Activated CD8-positive, alpha-beta memory T cell treated with anti-CD3 and anti-CD28 coated beads, Interleukin-2, amount 50 U/mL, for 24 hours (primary cell): Measurements from ENCODE around the gene PARD3B.

Experiments used
- DNase-seq: peaks from one replicate; pipeline ENCODE4 v3.0.0-alpha.2; 2020; ENCODE audit errors: extremely low read depth

The PARD3B gene

GRCh38 chr2:204544961-204545860 lies at the start of gene PARD3B:
Gene PARD3B (plus strand): TSS chr2:204545475. CDS start chr2:204546000, 525 bp downstream.
- no peak for DNase-seq

- no peak for DNase-seq
These were observed 48.5 kb upstream of the PARD3B start for GRCh38 chr2:204496779-204497178.

GRCh38 chr2:204497855-204498254 lies 47.4 kb upstream of the PARD3B start:
- DNase-seq = no peak

- DNase-seq = no peak
These were observed 47.0 kb upstream of the PARD3B start for GRCh38 chr2:204498291-204498690.

- DNase-seq = no peak
These were observed 41.4 kb upstream of the PARD3B start for GRCh38 chr2:204503869-204504268.

GRCh38 chr2:204504594-204504993 lies 40.7 kb upstream of the PARD3B start:
- no peak for DNase-seq

- DNase-seq = no peak
These were observed 39.8 kb upstream of the PARD3B start for GRCh38 chr2:204505488-204505887.

- DNase-seq = no peak
These were observed 39.3 kb upstream of the PARD3B start for GRCh38 chr2:204505946-204506345.

- no peak for DNase-seq
These were observed 37.6 kb upstream of the PARD3B start for GRCh38 chr2:204507636-204508035.

GRCh38 chr2:204510709-204511420 lies 34.4 kb upstream of the PARD3B start:
- no peak for DNase-seq

- no peak for DNase-seq
These were observed 30.8 kb upstream of the PARD3B start for GRCh38 chr2:204514439-204514838.

- DNase-seq = no peak
These were observed 29.9 kb upstream of the PARD3B start for GRCh38 chr2:204515416-204515815.

- DNase-seq = no peak
These were observed 28.1 kb upstream of the PARD3B start for GRCh38 chr2:204517154-204517553.

- no peak for DNase-seq
These were observed 15.3 kb upstream of the PARD3B start for GRCh38 chr2:204529795-204530463.

- no peak for DNase-seq
These were observed 14.8 kb upstream of the PARD3B start for GRCh38 chr2:204530464-204530805.

GRCh38 chr2:204533629-204534370 lies 11.5 kb upstream of the PARD3B start:
- no peak for DNase-seq

GRCh38 chr2:204535356-204535755 lies 9.9 kb upstream of the PARD3B start:
- no peak for DNase-seq

GRCh38 chr2:204535764-204536163 lies 9.5 kb upstream of the PARD3B start:
- DNase-seq = no peak

GRCh38 chr2:204538182-204539018 lies 6.9 kb upstream of the PARD3B start:
- no peak for DNase-seq

- no peak for DNase-seq
These were observed 6.3 kb upstream of the PARD3B start for GRCh38 chr2:204539019-204539385.

- no peak for DNase-seq
These were observed 3.6 kb upstream of the PARD3B start for GRCh38 chr2:204541637-204542036.
